ENCODE measurements around the gene TSEN54.

Gene TSEN54

GRCh38 chr17:75552425-75553294 is 36.3 kb downstream of the TSEN54 start:
- no peak overlapping the region for H3K4me3 ChIP-seq (replicated peaks; ENCODE audit: low read depth, low read length)
- no peak for DNase-seq (ENCODE audit: extremely low read depth, low read depth)
- no peak for TF ChIP-seq CTCF (IDR thresholded peaks at IDR 0.05; ENCODE audit: low read depth, low read length, missing control alignments)

GRCh38 chr17:75553295-75554110 is 37.2 kb downstream of the TSEN54 start:
- DNase-seq (ENCODE audit: extremely low read depth, low read depth) = no peak
- TF ChIP-seq CTCF (IDR thresholded peaks at IDR 0.05; ENCODE audit: low read depth, low read length, missing control alignments) = no peak
- H3K4me3 ChIP-seq (replicated peaks; ENCODE audit: low read depth, low read length) = no peak overlapping the region

GRCh38 chr17:75555679-75556153 is 39.4 kb downstream of the TSEN54 start:
- H3K4me3 ChIP-seq (replicated peaks; ENCODE audit: low read depth, low read length) = no peak overlapping the region
- TF ChIP-seq CTCF (IDR thresholded peaks at IDR 0.05; ENCODE audit: low read depth, low read length, missing control alignments) = no peak
- DNase-seq (ENCODE audit: extremely low read depth, low read depth) = no peak

GRCh38 chr17:75557075-75557851 is 40.9 kb downstream of the TSEN54 start:
- no peak overlapping the region for H3K4me3 ChIP-seq (replicated peaks; ENCODE audit: low read depth, low read length)
- DNase-seq (ENCODE audit: extremely low read depth, low read depth) = no peak
- no peak for TF ChIP-seq CTCF (IDR thresholded peaks at IDR 0.05; ENCODE audit: low read depth, low read length, missing control alignments)

- no peak overlapping the region for H3K4me3 ChIP-seq (replicated peaks; ENCODE audit: low read depth, low read length)
- no peak for TF ChIP-seq CTCF (IDR thresholded peaks at IDR 0.05; ENCODE audit: low read depth, low read length, missing control alignments)
Observed at GRCh38 chr17:75557852-75558665, 41.7 kb downstream of the TSEN54 start.

More at GRCh38 chr17:75557852-75558665, 41.7 kb downstream of the TSEN54 start:
- no peak for DNase-seq (ENCODE audit: extremely low read depth, low read depth)

All from HFF-Myc (cell line).